Measurements from ENCODE around the gene ADARB2.
"Not testable (repeated sequence)": the region's sequence is repeated elsewhere in the genome, so short reads cannot be mapped to it uniquely, and the experiment has no call there.

The ADARB2 gene

DNA sequence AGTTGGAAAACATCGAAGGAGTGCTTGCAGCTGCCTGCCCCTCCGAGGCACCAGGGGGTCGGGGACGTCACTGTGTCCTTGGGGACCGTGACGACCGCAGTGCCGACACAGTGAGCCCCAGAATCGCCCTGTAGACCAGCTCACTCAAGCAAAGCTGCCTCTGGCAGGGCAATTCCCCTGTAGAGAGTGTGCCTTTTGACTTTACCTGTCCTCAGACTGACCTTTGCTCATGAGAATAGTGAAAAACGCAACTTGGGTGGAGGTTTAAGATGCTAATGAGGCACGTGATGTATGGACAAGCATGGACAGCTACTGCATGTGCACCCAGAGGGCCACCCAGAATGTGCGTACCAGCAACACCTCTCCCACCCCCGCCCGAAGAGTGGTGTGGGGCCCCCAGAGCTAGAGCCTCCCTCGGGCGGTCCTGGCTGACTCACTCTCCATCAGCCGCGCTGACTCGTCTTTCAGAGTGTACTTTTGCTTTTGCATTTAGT, 271.9 kb downstream of the ADARB2 start:
- no peak for DNase-seq (ENCODE audit: low spot score)

DNA sequence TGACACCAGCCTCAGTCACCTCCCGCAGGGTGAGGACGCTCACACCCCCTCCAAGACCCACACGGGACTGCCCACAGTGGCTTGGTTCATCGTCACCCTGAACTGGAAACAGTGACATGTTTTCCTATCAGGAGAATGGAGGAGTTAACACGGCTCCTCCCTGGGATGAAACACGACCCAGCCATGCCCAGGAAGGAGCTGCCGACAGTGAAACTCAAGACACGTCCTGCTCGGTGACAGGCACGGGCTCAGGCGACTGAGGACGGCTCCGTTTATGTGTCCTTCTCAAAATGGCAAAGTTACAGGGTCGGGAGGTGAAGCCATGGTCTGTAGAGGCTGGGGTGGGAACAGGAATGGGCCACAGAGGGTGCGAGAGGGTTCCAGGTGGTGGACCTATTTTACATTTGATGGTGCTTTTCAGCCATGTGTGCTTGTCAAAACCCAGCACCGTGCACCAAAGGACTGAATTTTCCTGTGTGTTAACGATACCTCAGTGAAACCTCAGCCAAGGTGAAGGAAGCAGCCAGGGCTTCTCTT, 272.4 kb downstream of the ADARB2 start:
- DNase-seq (ENCODE audit: low spot score) = no peak

DNA sequence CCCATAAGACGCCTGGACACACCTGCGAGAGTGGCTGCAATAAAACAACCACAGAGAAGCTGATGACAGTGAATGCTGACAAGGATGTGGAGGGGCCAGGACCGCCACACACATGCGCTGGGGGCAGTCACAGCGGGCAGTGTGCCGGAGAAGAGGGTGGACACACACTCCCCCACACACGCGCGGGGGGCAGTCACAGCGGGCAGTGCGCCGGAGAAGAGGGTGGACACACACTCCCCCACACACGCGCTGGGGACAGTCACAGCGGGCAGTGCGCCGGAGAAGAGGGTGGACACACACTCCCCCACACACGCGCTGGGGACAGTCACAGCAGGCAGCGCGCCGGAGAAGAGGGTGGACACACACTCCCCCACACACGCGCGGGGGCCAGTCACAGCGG, 273.4 kb downstream of the ADARB2 start:
- DNase-seq (ENCODE audit: low spot score) = not testable (repeated sequence)

DNA sequence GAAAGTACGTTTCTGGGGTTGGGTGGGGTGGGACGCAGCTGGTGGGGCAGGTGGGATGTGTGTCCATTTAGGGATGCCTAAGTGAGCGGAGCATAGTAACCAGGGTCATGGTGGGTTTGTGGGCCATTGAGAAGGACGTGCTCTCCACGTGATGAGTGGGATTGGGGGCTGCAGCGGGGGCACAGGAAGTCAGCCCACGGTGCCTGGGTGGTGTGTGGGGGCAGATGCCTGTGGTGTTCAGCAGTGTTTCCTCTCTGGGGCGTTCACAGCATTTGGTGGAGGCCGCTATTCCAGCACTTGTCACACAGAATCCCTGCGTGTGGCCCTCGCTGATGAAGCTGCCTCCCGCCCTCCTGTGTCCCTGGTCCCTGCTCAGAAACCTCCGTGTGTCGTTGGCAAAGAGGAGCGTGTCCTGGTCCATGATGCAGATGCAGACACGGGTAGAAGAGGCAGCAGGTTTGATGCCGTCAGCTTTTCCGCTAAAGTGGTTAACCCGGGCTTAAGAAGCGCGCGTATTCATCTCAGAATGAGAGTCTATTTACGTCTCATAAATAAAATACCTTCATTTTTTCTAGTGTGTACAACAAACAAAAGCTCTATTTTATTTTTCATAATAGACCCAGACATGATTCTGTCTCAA, 274.2 kb downstream of the ADARB2 start:
- no peak for DNase-seq (ENCODE audit: low spot score)

DNA sequence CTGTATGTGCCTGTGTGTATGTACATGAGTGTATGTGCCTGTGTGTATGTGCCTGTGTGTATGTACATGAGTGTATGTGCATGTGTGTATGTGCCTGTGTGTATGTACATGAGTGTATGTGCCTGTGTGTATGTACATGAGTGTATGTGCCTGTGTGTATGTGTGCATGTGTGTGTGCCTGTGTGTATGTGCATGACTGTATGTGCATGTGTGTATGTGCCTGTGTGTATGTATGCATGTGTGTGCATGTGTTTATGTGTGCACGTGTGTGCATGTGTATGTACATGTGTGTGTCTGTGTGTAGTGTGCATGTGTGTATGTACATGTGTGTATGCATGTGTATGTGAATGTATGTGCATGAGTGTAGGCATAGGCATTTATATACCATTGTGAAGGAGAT, 274.8 kb downstream of the ADARB2 start:
- DNase-seq (ENCODE audit: low spot score) = no peak

DNA sequence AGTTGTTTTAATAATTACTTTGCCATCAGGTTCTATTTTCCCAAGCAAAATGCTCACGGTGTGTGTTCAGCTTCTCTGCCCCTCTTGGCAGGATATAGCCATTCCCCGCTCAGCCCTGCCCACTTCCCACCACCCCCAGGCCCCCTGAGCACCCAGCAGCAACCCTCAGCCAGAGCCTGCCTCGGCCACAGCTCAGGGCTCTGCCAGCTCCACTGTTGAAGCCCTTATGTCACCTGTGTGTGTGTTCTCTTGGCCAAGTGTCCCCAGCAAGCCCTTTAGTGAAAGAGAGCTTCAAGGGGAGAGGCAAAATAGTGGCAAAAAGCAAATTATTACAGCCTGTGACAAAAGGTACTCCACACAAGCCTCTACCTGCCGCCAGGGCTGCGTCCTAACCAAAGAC, 275.3 kb downstream of the ADARB2 start:
- no peak for DNase-seq (ENCODE audit: low spot score)

DNA sequence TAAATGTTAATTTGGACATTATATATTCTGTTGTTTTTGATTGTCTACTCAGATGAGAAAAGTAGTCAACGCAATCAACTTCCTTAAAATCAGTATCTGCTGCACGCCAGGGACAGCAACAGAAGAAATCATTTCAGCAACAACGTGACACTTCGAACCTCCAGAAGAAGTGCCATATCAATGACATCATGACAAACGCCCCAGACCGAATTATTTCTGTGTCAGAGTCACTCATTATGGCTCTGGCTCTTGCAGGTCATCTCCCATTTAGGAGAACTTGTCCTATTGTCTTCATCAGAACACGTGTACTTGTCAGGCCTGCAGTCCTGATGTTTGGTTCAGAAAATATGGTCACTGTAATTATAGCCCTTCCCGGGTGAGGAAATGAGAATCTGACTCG, 276.3 kb downstream of the ADARB2 start:
- DNase-seq (ENCODE audit: low spot score) = no peak

DNA sequence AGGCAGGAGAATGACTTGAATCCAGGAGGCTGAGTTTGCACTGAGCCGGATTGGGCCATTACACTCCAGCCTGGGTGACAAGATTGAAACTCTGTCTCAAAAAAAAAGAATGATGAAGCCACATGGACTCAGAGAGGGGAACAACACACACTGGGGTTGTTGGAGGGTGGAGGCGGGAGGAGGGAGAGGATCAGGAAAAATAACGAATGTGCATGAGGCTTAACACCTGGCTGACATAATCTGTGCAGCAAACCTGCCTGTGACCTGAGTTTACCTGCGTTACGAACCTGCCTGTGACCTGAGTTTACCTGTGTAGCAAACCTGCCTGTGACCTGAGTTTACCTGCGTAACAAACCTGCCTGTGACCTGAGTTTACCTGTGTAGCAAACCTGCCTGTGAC, 277.7 kb downstream of the ADARB2 start:
- DNase-seq (ENCODE audit: low spot score) = not testable (repeated sequence)

DNA sequence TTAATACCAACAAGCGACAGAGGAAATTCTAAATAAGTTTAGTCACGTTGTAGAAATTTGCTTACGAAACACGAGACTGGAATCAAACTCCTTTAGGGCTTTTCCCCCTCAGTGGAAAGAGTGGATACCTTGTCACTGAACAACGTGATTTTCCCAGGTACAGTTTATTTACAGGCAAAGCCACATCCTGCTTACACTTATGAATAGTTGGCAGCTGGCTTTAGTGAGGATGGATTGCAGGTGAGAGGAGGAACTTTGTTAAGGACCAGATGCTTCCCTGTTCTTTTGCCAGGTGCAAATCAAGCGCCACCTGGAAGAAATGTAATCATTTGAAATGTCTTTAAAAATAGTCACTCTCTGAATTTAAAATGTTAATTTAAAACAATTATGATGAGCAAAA, 282.4 kb downstream of the ADARB2 start:
- DNase-seq (ENCODE audit: low spot score) = no peak

DNA sequence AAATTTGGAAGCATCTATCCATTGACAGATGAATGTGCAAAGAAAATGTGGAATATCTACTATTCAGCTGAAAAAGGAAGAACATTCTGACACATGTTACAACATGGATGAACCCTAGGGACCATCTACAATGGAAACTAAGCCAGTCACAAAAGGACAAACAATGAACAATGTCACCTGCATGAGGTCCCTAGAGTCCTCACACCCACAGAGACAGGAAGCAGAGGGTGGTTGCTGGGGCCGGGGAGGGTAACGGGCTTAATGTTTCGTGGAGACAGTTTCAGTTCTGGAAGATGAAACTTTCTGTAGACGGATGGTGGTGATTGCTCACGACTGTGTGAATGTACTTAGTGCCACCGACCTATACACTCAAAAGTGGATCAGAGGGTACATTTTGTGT, 282.9 kb downstream of the ADARB2 start:
- peak; percentile 19 for DNase-seq (ENCODE audit: low spot score)

DNA sequence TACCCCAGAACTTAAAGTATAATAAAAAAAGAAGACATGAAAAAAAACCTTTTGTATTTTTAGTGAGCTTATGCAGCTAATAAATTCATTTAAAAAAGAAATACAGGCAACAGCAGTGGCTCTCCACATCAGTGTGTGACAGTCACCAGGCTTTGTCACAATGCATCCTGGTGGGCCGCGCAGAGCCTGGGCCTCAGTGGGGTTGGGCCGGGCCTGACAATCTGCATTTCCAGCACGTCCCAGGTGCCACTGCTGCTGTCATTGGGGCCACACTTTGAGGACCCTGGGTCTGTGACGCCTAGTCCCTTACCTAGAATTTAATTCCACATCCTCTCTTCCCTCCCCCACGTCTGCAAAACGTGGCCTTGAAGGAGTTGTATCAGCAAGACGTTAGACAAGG, 284.5 kb downstream of the ADARB2 start:
- no peak for DNase-seq (ENCODE audit: low spot score)

DNA sequence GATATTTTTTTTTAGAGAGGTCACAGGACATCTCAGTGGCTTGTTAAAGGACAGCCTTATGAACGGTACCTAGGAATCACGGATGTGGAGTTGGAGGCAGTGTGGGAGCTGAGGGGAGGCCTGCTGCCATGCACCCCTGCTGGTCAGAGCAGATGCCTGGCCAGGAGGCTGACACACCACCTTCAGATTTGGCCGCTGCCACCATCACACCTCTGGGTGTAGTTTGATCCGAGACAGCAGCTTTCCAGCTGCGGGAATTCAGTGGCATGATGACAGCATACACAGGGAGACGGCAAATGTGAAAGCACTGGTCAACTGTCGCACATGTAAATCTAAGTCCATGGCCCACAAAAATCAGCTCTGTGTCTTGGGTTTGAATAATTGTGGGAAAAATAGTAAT, 285.4 kb downstream of the ADARB2 start:
- DNase-seq (ENCODE audit: low spot score) = no peak

DNA sequence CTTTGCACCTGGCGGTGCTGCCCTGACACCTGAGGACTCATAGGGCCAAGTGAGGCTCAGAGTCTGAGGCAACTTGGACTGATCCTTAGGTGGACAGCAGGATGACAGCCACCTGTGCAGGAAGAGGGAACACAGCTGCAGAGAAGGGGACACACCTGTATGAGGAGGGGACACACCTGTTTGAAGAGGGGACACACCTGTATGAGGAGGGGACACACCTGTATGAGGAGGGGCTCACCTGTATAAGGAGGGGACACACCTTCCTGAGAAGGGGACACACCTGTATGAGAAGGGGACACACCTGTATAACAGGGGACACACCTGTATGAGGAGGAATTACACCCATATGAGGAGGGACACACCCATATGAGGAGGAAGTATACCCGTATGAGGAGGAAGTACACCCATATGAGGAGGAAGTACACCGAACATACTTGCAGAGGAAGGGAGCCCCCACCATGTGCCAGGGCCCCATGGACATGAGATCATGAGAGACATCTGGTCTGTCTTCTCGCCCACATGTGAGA, 285.9 kb downstream of the ADARB2 start:
- DNase-seq (ENCODE audit: low spot score) = no peak

DNA sequence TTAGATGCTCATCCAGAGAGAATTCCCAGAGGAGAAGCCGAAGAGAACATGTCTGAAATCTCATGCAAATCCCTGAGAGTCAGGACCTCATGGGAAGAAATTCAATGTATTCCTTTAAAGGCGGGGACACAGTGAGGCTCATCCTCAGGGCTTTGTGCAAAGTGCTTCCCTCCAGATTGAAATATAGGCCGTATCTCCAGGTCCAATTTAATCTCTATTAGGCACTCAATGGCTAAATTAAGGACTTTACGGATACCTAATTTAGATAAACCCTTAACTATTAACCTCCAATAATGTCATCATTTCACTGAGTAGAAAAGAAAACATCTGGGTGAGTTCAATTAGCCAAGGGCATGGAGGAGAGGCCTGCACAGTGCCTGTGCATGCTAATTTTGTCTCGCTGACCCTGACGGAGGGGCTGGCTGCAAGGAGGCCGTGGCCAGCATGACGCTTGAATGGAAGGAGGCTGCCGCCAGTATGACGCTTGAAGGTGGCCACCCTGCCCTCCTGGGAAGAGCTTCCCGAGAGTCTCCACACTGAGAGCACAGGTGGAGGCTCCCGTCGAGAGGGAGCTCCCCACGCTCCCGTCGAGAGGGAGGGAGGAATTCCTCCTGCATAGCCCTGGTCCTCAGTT, 287.6 kb downstream of the ADARB2 start:
- DNase-seq (ENCODE audit: low spot score) = no peak

DNA sequence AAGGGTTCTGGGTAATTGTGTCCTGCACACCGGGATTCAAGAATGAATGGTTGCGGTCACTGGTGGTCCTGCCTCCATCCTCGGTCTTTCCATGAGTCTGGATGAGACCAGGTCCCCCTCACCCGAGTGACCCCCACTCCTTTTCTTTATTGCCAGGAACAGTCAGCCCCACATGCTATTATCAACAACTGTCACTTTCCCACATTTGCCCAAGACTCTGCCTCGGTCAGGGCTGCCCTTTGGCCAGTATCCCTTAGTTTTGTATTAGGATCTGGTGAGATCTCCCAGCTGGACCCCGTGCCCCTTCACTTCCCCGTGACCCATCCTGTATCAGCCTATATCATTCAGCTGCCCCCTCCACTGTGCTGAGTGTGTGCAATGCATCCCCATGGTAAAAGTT, 288.3 kb downstream of the ADARB2 start:
- peak; percentile 17 for DNase-seq (ENCODE audit: low spot score)

DNA sequence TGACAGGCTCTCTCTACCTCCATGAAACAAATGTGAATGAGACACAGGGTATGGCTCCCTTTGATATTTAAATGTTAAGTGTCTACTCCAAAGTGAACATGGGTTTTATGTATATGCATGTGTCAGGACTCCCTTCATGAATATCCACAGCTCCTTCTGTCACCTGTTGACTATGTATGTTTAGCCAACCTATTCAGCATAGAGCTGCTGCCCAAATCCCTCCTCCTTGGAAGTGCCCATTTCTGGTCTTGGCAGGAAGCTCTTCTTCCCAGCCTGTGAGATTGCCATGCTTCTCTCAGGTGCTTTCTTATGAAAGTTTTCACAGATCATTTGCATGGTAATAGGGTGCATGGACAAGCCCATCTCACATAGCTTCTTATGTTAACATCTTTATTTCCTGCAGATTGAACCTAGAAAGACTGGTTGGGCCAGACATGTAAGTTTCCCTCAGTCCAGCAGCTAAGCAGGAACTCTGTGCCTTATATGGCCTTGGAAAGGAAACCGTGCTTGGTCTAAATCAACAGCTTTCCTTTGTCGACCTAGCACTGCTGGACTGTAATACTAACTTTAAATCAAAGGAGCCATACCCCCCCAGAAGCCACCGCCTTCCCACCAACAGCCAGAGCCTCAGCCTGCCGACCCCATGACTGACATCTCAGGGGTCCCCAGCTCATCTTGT, 288.9 kb downstream of the ADARB2 start:
- no peak for DNase-seq (ENCODE audit: low spot score)

DNA sequence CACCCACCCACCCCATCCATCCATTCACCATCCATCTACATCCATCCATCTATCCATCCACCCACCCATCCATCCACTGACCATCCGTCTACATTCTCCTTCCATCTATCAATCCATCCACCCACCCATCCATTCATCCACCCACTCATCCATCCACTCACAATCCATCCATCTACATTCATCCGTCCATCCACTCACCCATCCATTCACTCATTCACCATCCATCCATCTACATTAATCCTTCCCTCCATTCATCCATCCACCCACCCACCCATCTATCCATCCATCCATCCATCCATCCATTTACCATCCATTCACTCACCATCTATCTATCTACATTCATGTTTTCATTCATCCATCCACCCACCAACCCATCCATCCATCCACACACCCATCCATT, 292.5 kb downstream of the ADARB2 start:
- no peak for DNase-seq (ENCODE audit: low spot score)

DNA sequence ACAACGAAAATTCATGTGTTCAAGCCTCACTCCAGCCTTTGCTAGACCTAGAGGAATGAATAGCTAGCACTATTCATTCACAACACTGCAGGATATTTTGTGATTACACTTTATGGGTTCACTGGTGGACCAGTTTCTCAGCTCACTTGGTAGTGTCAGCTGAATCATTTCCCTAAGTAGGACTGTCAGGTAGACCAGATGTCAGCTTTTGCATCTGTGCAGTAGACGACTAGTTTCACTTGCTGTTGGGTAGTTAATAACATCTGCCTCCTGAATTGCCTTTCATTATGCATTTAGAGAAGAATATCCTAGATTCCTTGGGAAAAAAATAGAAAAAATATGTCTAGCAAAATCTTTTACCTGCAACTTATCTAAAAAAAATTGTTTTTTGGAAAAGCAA, 296.4 kb downstream of the ADARB2 start:
- no peak for DNase-seq (ENCODE audit: low spot score)

DNA sequence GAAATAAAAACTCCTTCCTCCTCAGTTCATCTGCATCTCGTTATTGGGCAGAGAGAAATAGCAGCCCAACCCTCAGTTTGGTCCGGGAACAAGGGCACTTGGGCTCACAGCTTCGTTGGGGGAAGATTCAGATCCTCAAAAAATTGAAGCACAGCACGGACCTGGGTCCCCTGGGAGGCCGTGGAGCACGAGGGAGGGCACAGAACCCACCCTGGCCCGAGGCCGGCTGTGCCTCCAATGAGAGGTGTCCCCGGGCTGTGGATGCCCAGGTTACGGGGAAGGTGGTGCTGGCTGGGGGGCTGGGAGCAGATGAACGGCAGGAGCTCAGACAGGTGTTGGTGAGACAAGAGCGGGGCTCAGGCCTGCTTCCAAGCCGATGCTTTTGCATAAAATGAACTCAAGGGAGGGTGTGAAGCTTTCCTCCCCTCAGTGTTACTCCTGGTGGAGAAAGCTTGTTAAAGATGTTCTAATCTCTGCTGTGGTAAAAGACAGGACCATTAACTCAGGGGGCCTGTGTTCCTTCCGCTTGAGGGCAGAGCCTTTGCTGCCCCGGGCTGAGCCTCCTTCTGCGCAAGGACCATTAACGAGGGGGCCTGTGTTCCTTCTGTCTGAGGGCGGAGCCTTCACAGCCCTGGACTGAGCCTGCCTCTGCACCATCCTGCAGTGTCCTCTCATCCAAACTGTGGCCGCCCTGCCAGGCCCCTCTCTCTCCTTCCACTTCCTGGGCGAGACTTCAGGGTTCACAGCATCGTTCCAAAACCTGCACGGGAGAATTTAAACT, 302.2 kb downstream of the ADARB2 start:
- DNase-seq (ENCODE audit: low spot score) = peak; percentile 45

DNA sequence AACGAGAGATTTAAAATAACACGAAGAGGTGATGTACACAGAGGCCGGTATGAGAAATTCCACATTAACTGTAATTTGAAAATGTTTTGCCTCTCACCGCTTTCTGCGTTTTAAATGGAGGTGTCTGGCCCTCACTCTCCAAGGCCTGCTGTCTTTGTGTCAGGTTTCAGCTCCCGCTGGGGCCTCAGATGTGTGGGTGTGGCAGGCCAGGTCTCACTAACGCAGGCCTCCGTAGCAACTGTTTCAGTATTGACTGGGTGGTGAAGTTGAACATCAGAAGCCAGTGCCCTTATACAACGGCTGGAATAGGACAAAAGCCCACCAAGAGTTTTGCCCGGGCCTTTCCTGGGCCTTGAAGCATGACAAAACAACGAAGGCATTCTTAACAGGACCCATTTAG, 303.1 kb downstream of the ADARB2 start:
- peak; percentile 44 for DNase-seq (ENCODE audit: low spot score)

DNA sequence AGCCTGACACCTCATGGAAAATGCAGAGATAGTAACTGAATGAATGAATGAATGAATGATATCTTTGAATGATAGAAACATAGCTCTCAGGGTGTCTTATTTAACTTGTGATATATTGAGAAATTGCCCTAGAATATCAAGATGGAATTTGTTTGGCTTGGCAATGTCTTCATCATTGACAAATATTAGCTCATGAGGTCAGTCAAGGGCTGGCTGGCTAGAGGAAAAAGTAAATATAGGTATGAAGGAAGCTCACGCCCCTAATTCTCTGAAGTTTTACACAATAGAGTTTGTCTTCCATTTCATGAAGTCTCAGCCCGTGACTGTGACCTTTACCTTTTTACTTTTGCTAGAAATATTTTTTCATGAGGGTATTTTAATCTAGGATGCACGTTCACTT, 305.2 kb downstream of the ADARB2 start:
- DNase-seq (ENCODE audit: low spot score) = no peak

DNA sequence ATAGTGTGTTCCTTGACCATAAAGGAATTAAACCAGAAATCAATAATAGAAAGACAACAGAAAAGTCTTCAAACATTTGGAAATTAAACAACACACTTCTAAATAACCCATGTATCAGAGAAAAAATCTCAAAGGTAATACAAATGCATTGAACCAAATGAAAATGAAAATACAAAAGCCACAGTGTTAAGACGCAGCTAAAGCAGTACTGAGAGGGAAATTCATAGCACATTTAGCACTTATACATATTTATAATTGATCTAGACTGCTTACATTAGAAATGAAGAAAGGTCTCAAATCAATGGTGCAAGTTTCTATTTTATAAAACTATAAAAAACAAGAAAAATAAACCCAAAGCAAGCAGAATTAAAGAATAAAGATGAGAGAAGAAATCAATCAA, 306.1 kb downstream of the ADARB2 start:
- DNase-seq (ENCODE audit: low spot score) = no peak

Data from ecto neural progenitor cell (in vitro differentiated cells).